Stomach (tissue), 9 donors: ENCODE measurements around the gene KCNH6. TPM values are rescaled to one million over a fixed set of nuclear protein-coding genes. Genes with fewer than 3 reads are reported as not detected.

ENCODE experiments used
- DNase-seq, 2 donors: peaks; one replicate each; pipeline versions ENCODE4 v3.0.0 to v3.0.0-alpha.2; 2013 to 2019
- H3K27ac ChIP-seq, 5 donors: fragments of 200-600 bp in 4 of 5; sonication (generic) in 4 of 5; one replicate each; pipeline ENCODE4 v1.5.1; 2013 to 2019; ENCODE audit warnings: mild to moderate bottlenecking in 1 of 5, moderate library complexity in 1 of 5
- H3K27me3 ChIP-seq, 3 donors: fragments of 200-600 bp; sonication (generic); one replicate each; pipeline ENCODE4 v1.5.1; 2017 to 2019; ENCODE audit warnings: mixed run types in 1 of 3
- H3K36me3 ChIP-seq, 4 donors: fragments of 200-600 bp; sonication (generic); 1 replicate in 3 of 4; 2 replicates in 1 of 4; pipeline ENCODE4 v1.5.1; 2016 to 2019
- H3K4me1 ChIP-seq, 4 donors: fragments of 200-600 bp; sonication (generic); one replicate each; pipeline ENCODE4 v1.5.1; 2016 to 2019
- H3K4me3 ChIP-seq, 4 donors: fragments of 200-600 bp; sonication (generic) in 3 of 4; one replicate each; pipeline ENCODE4 v1.5.1; 2016 to 2019; ENCODE audit warnings: mild to moderate bottlenecking in 1 of 4
- H3K9me3 ChIP-seq, 4 donors: fragments of 200-600 bp; sonication (generic); one replicate each; pipeline ENCODE4 v1.5.1; 2016 to 2019
- CTCF ChIP-seq, 7 experiments: fragments of 450-650 bp in 4 of 7; fragments of 200-600 bp in 3 of 7; sonication (generic) in 3 of 7; IDR thresholded peaks; one replicate each; pipeline ENCODE4 v1.5.1; 2016 to 2019; ENCODE audit warnings: antibody characterized with exemption in 7 of 7, control low read depth in 2 of 7, mild to moderate bottlenecking in 1 of 7
- EP300 ChIP-seq: sonication (generic); formaldehyde crosslinking; IDR thresholded peaks from one replicate; pipeline ENCODE4 v1.6.1; 2017; ENCODE audit warnings: antibody characterized with exemption
- POLR2A ChIP-seq, 4 donors: fragments of 450-650 bp; IDR thresholded peaks; one replicate each; pipeline ENCODE4 v1.6.1; 2016; ENCODE audit warnings: antibody characterized with exemption in 4 of 4, control low read depth in 2 of 4, mild to moderate bottlenecking in 1 of 4, moderate library complexity in 1 of 4
- POLR2AphosphoS5 ChIP-seq, 3 donors: sonication (generic); formaldehyde crosslinking; IDR thresholded peaks; one replicate each; pipeline ENCODE4 v1.6.1; 2016; ENCODE audit warnings: antibody characterized with exemption in 3 of 3
- WGBS, 5 donors: extraction: QIAGEN DNeasy Blood & Tissue Kit in 3 of 5; methylation state at CpG; one replicate each; pipeline versions ENCODE4 v1.1.5 to v1.1.7; 2013 to 2018; 5-methylcytosine and 5-hydroxymethylcytosine counted together
- intact Hi-C: fragments of 100-400 bp; cut with DNase I; formaldehyde crosslinking; loops from one replicate; pipeline ENCODE4 v1.15.1; 2023; ENCODE audit warnings: low total_unique reads
- polyA plus RNA-seq, 3 donors: library from polyadenylated mRNA; stranded (reverse); fragments of 200-250 nt; gene quantifications; one replicate each; pipeline ENCODE4 v1.2.3, GENCODE V29; 2013
- total RNA-seq, 5 donors: library from RNA; depleted of rRNA; stranded (reverse); fragments of >200 nt; gene quantifications; one replicate each; pipeline versions ENCODE4 v1.1.0 to v1.2.3, GENCODE V29; 2014 to 2016
- donor health status: healthy with polysubstance abuse.
- donor health status: Bipolar disorder and iron deficiency.
- donor health status: healthy.

Gene KCNH6
- total and polyA plus RNA-seq, 8 donors: 0.20 to 2.3 (median 0.45) TPM; not detected in 1

GRCh38 chr17:63558441-63558840, 35.3 kb downstream of the KCNH6 start:
- TF ChIP-seq POLR2AphosphoS5 (IDR thresholded peaks at IDR 0.05) (no peak), POLR2A (IDR thresholded peaks at IDR 0.05) (no peak), CTCF (IDR thresholded peaks at IDR 0.05) (no peak), EP300 (no peak)
- no peaks in the 10 kb centered on the region for H3K9me3 ChIP-seq
- DNase-seq: no peak
- no peak overlapping the region for H3K4me3 ChIP-seq
- intact Hi-C loops: no loop called here
- no peaks in the 10 kb centered on the region for H3K36me3 ChIP-seq
- WGBS, 5 donors: 80 to 95% (median 91%) methylated on average over 3 of the region's 3 CpGs
- H3K4me1 ChIP-seq: peaks cover 6 to 67% (median 40%) of the 10 kb centered on the region in 4 donors
- no peaks in the 10 kb centered on the region for H3K27me3 ChIP-seq
- H3K27ac ChIP-seq: no peak overlapping the region

- DNase-seq: no peak
- no peaks in the 10 kb centered on the region for H3K27me3 ChIP-seq
Measured at GRCh38 chr17:63561819-63562218, 38.7 kb downstream of the KCNH6 start.

GRCh38 chr17:63563339-63563738, 40.2 kb downstream of the KCNH6 start:
- Histone ChIP-seq H3K4me3 (no peak overlapping the region), H3K9me3 (no peaks in the 10 kb centered on the region), H3K27ac (no peak overlapping the region), H3K27me3 (no peaks in the 10 kb centered on the region), H3K4me1 (peaks cover 0 to 42% (median 13%) of the 10 kb centered on the region in 4 donors), H3K36me3 (no peaks in the 10 kb centered on the region)
- no peak for TF ChIP-seq CTCF (IDR thresholded peaks at IDR 0.05)
- intact Hi-C loops: no loop called here
- WGBS, 5 donors: 94 to 99% (median 96%) methylated on average over 2 of the region's 2 CpGs
- DNase-seq: no peak

More at GRCh38 chr17:63561819-63562218, 38.7 kb downstream of the KCNH6 start:
- no peaks in the 10 kb centered on the region for H3K9me3 ChIP-seq
- H3K27ac ChIP-seq: no peak overlapping the region
- H3K36me3 ChIP-seq: no peaks in the 10 kb centered on the region
- H3K4me1 ChIP-seq: peaks cover 0 to 39% (median 21%) of the 10 kb centered on the region in 4 donors
- H3K4me3 ChIP-seq: no peak overlapping the region
- intact Hi-C loops: no loop called here
- TF ChIP-seq CTCF (IDR thresholded peaks at IDR 0.05): no peak
- TF ChIP-seq POLR2AphosphoS5 (IDR thresholded peaks at IDR 0.05): no peak
- TF ChIP-seq POLR2A (IDR thresholded peaks at IDR 0.05): no peak
- no peak for TF ChIP-seq EP300

- Histone ChIP-seq H3K27ac (no peak overlapping the region), H3K4me3 (no peak overlapping the region), H3K27me3 (no peaks in the 10 kb centered on the region), H3K4me1 (peaks cover 0 to 40% (median 11%) of the 10 kb centered on the region in 4 donors), H3K9me3 (no peaks in the 10 kb centered on the region), H3K36me3 (peaks cover 0 to under 1% (median 0%) of the 10 kb centered on the region in 4 donors)
- 94 to 99% (median 97%) methylated on average over 5 of the region's 5 CpGs for WGBS, 5 donors
- no peak for TF ChIP-seq CTCF (IDR thresholded peaks at IDR 0.05)
- TF ChIP-seq POLR2A (IDR thresholded peaks at IDR 0.05): no peak
- intact Hi-C loops: no loop called here
- no peak for DNase-seq
Measured at GRCh38 chr17:63564562-63564961, 41.4 kb downstream of the KCNH6 start.
